GM12878 (cell line): Measurements from ENCODE around the gene MLKL. TPM values are rescaled to one million over a fixed set of nuclear protein-coding genes. Genes with fewer than 3 reads are reported as not detected.

Source experiments
- ATAC-seq: fragments of 200-7000 bp; cut with Tn5 transposase; 3 replicates; pipeline ENCODE4 v1.9.1; 2020; ENCODE audit warnings: mild to moderate bottlenecking, moderate library complexity
- BruUV-seq: library from RNA; stranded (reverse); fragments of 400-500 nt; replicated peaks from 2 replicates; lab custom pipeline; 2021; lab: Mats Ljungman, UMichigan
- CTCF ChIA-PET: fragments of 300-600 bp; sonication (Branson Sonifier 250); formaldehyde crosslinking; extraction: SDS; loops from one replicate; lab custom pipeline; 2021; ENCODE audit warnings: inconsistent platforms; lab: Yijun Ruan, JAX
- POLR2A ChIA-PET: fragments of 350-600 bp; formaldehyde crosslinking; extraction: SDS; loops from one replicate; lab custom pipeline; 2021; ENCODE audit warnings: inconsistent platforms; lab: Charles Lee
- RAD21 ChIA-PET: fragments of 300-600 bp; sonication (Branson Sonifier 250); formaldehyde crosslinking; loops from one replicate; lab custom pipeline; 2023; ENCODE audit warnings: antibody characterized with exemption; ENCODE audit not compliant: unreplicated experiment; lab: Charles Lee
- SMC1A ChIA-PET: fragments of 300-600 bp; sonication (Branson Sonifier 250); formaldehyde crosslinking; loops from one replicate; lab custom pipeline; 2023; ENCODE audit not compliant: unreplicated experiment, uncharacterized antibody; lab: Charles Lee
- DNase-seq: peaks from one replicate; pipeline ENCODE4 v3.0.0-alpha.2; 2011; ENCODE audit warnings: low read depth, low spot score
- FAIRE-seq: peaks from 3 replicates; lab custom pipeline; 2011; peaks lifted over from hg19 to GRCh38; lab: Jason Lieb, UNC
- H2AFZ ChIP-seq: 2 replicates; pipeline ENCODE4 v1.6.0; 2011; ENCODE audit warnings: low read depth, low read length, control low read depth; ENCODE audit not compliant: control insufficient read depth
- H3K27ac ChIP-seq: 2 replicates; pipeline ENCODE4 v1.5.1; 2011; ENCODE audit warnings: control low read depth; ENCODE audit not compliant: control insufficient read depth, insufficient read depth
- H3K27me3 ChIP-seq, 2 experiments: replicated peaks in 1 of 2; 2 replicates each; pipeline versions ENCODE4 v1.6.0 to v1.6.1; 2011; ENCODE audit warnings: low read length in 1 of 2; ENCODE audit not compliant: control insufficient read depth in 2 of 2, insufficient read depth in 2 of 2
- H3K36me3 ChIP-seq, 2 experiments: 2 replicates each; pipeline ENCODE4 v1.5.1; 2011; ENCODE audit warnings: low read length in 1 of 2; ENCODE audit not compliant: control insufficient read depth in 2 of 2, insufficient read depth in 2 of 2
- H3K4me1 ChIP-seq: 2 replicates; pipeline ENCODE4 v1.6.1; 2011; ENCODE audit warnings: mild to moderate bottlenecking, low read length, moderate library complexity, mixed read lengths; ENCODE audit not compliant: control insufficient read depth, insufficient read depth
- H3K4me2 ChIP-seq: 2 replicates; pipeline ENCODE4 v1.6.0; 2011; ENCODE audit warnings: control low read depth; ENCODE audit not compliant: control insufficient read depth, insufficient read depth
- H3K4me3 ChIP-seq: fragments of 200-600 bp; sonication (generic); 2 replicates; pipeline ENCODE4 v1.5.1; 2016
- H3K79me2 ChIP-seq: 2 replicates; pipeline ENCODE4 v1.6.0; 2011; ENCODE audit warnings: low read length; ENCODE audit not compliant: control insufficient read depth, insufficient read depth
- H3K9ac ChIP-seq: 2 replicates; pipeline ENCODE4 v1.8.0; 2011; ENCODE audit warnings: low read length, control low read depth, mixed read lengths; ENCODE audit not compliant: control insufficient read depth, insufficient read depth
- H3K9me3 ChIP-seq: replicated peaks from 3 replicates; pipeline ENCODE4 v1.5.1; 2011; ENCODE audit warnings: mild to moderate bottlenecking, low read length; ENCODE audit not compliant: control insufficient read depth, insufficient read depth
- H4K20me1 ChIP-seq: 2 replicates; pipeline ENCODE4 v1.6.0; 2011; ENCODE audit not compliant: control insufficient read depth, insufficient read depth
- BRCA1 ChIP-seq: IDR thresholded peaks from 2 replicates; pipeline ENCODE4 v1.6.1; 2011; ENCODE audit warnings: low read depth, low read length, improper control_type of control experiment
- ESRRA ChIP-seq: IDR thresholded peaks from 2 replicates; pipeline ENCODE4 v1.6.1; 2012; ENCODE audit warnings: mild to moderate bottlenecking, low read length, improper control_type of control experiment
- IKZF1 ChIP-seq: fragments of 450-650 bp; conservative IDR thresholded peaks from 2 replicates; pipeline ENCODE4 v1.6.1; 2017; ENCODE audit warnings: antibody characterized with exemption, mild to moderate bottlenecking
- MEF2A ChIP-seq: IDR thresholded peaks from 2 replicates; pipeline ENCODE4 v1.6.1; 2011; ENCODE audit warnings: low read depth, mild to moderate bottlenecking, low read length, moderate library complexity; ENCODE audit not compliant: insufficient read depth
- NFIC ChIP-seq: IDR thresholded peaks from 2 replicates; pipeline ENCODE4 v1.6.1; 2012; ENCODE audit warnings: low read depth, mild to moderate bottlenecking, inconsistent platforms, low read length, moderate library complexity
- NFYB ChIP-seq: IDR thresholded peaks from 2 replicates; pipeline ENCODE4 v1.6.1; 2011; ENCODE audit warnings: low read depth, mild to moderate bottlenecking, low read length, improper control_type of control experiment, moderate library complexity; ENCODE audit not compliant: insufficient read depth
- POLR2A ChIP-seq: IDR thresholded peaks from 2 replicates; pipeline ENCODE4 v1.6.1; 2011; ENCODE audit warnings: low read depth, mild to moderate bottlenecking, low read length
- RUNX3 ChIP-seq: IDR thresholded peaks from 2 replicates; pipeline ENCODE4 v1.6.1; 2012; ENCODE audit warnings: low read length, inconsistent platforms
- SUZ12 ChIP-seq: fragments of 200-600 bp; sonication (generic); IDR thresholded peaks from one replicate; pipeline ENCODE4 v1.6.1; 2018; ENCODE audit warnings: antibody characterized with exemption, mild to moderate bottlenecking; ENCODE audit not compliant: unreplicated experiment
- TAF1 ChIP-seq: IDR thresholded peaks from 2 replicates; pipeline ENCODE4 v1.6.1; 2011; ENCODE audit warnings: mild to moderate bottlenecking, low read depth, low read length, borderline replicate concordance
- TBL1XR1 ChIP-seq: IDR thresholded peaks from 2 replicates; pipeline ENCODE4 v1.6.1; 2012; ENCODE audit warnings: low read depth, low read length, improper control_type of control experiment
- ZNF207 ChIP-seq: fragments of 450-650 bp; IDR thresholded peaks from 2 replicates; pipeline ENCODE4 v1.6.1; 2014; ENCODE audit warnings: antibody characterized with exemption, mild to moderate bottlenecking, borderline replicate concordance
- WGBS: methylation state at CpG from one replicate; pipeline ENCODE4 v1.1.6; 2016; ENCODE audit warnings: low lambda C conversion rate; ENCODE audit not compliant: insufficient replicate concordance, insufficient coverage; ENCODE audit errors: missing lambda C conversion rate; 5-methylcytosine and 5-hydroxymethylcytosine counted together
- in situ Hi-C: fragments of 300-500 bp; cut with MboI; formaldehyde crosslinking; loops from 9 replicates; pipeline ENCODE4 v1.14.3; 2018; ENCODE audit warnings: mixed read lengths
- intact Hi-C: fragments of 100-400 bp; cut with micrococcal nuclease; formaldehyde crosslinking; loops from one replicate; pipeline ENCODE4 v1.14.2; 2022; ENCODE audit not compliant: unreplicated experiment
- polyA plus RNA-seq, 11 experiments: library from polyadenylated mRNA; depleted of rRNA in 4 of 11; unstranded in 6 of 11; stranded (reverse) in 5 of 11; fragments of >200 nt; fragmentation: Nextera tagmentation in 4 of 11; fragmentation: Illumina TruSeq in 1 of 11; extraction: Ambion mirVana in 4 of 11; extraction: Trizol in 1 of 11; gene quantifications; 1 replicate in 1 of 11; 2 replicates in 10 of 11; pipeline versions ENCODE4 v1.2.1 to v1.2.3, GENCODE V29; 2011 to 2016; ENCODE audit warnings: inconsistent platforms in 2 of 11, missing spikeins in 2 of 11, low read depth in 1 of 11
- total RNA-seq, 4 experiments: library from RNA; depleted of rRNA in 3 of 4; stranded (reverse); fragments of >200 nt in 3 of 4; fragmentation: Illumina TruSeq in 1 of 4; extraction: Trizol in 1 of 4; gene quantifications; 2 replicates each; pipeline versions ENCODE4 v1.2.1 to v1.2.3, GENCODE V29; 2013 to 2021
- TF ChIP-seq, protein P1 (sequence below), 3 experiments: IDR thresholded peaks in 2 of 3; conservative IDR thresholded peaks in 1 of 3; 2 replicates each; pipeline ENCODE4 v1.5.1; 2011; ENCODE audit warnings: low read depth in 3 of 3, low read length in 3 of 3, mild to moderate bottlenecking in 3 of 3, control low read depth in 2 of 3, moderate library complexity in 2 of 3, inconsistent platforms in 1 of 3, mixed read lengths in 1 of 3; ENCODE audit not compliant: control insufficient read depth in 2 of 3, insufficient read depth in 1 of 3; ENCODE audit errors: extremely low read depth in 1 of 3
- TF ChIP-seq, protein P2 (sequence below): fragments of 450-650 bp; conservative IDR thresholded peaks from 2 replicates; pipeline ENCODE4 v1.6.1; 2017; ENCODE audit warnings: mild to moderate bottlenecking, moderate library complexity
- TF ChIP-seq, protein P3 (sequence below): IDR thresholded peaks from 2 replicates; pipeline ENCODE4 v1.6.1; 2011; ENCODE audit warnings: borderline replicate concordance, low read depth, mild to moderate bottlenecking, moderate library complexity, mixed read lengths, low read length; ENCODE audit not compliant: insufficient read depth; ENCODE audit errors: extremely low read length
- TF ChIP-seq, protein P4 (sequence below): fragments of 450-650 bp; IDR thresholded peaks from 2 replicates; pipeline ENCODE4 v1.6.1; 2016; ENCODE audit warnings: mild to moderate bottlenecking
- TF ChIP-seq, protein P5 (sequence below): IDR thresholded peaks from 2 replicates; pipeline ENCODE4 v1.6.1; 2011; ENCODE audit warnings: low read depth, low read length, improper control_type of control experiment, borderline replicate concordance

Gene MLKL
- total and polyA plus RNA-seq, 10 of the 15 experiments (the other 5 are each of a cell fraction or from before 2014, with no cell fraction given) = 3.8 to 14.5 (median 11.2) TPM

DNA sequence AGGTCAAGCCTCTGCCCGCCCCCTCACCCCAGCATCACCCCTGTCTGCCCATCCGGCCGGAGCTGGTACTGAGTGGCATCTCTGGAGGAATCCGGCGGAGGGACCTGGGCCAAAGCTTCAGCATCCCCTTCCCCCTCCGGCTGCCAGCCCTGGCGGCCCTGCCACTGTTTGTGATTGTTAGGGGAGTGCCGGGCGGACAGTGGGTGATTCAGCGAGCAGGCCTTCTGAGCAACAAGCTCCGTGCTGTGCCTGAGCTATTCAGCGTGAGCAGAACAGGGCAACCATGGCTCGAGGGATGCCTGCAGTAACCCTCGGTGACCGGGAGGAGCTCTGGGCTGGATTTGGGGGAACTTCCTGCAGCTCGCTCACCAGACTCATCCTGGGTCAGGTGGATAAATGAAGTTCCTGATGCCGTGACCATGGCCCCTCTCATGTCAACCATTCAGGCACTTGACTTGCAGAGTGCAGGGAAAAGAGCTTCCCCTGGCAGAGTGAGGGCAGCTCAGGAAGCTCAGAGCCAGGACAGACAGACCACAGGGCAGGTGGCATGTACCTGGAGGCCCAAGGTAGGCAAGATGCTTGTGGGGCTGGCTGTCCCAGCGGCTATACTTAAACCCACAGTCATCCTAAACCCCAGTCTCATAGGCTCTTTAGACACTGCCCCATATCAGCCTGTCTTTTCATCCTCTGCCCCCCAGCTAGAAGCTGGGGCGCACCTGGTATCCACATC, 24.3 kb upstream of the MLKL start:
- FAIRE-seq = no peak
- Histone ChIP-seq H3K27me3 (no peaks in the 10 kb centered on the region; a peak in 1 of 4 replicates), H3K4me1 (peaks cover 5% of the 10 kb centered on the region), H3K36me3 (no peaks in the 10 kb centered on the region; a peak in 1 of 4 replicates), H3K4me2 (no peak overlapping the region), H3K4me3 (no peak overlapping the region), H2AFZ (no peak overlapping the region), H3K79me2 (no peaks in the 10 kb centered on the region), H3K9ac (no peak overlapping the region), H4K20me1 (no peaks in the 10 kb centered on the region), H3K27ac (no peak overlapping the region), H3K9me3 (peaks cover 3% of the 10 kb centered on the region; the same call in 2 of the 3 replicates)
- 70% methylated on average over 17 of the region's 19 CpGs for WGBS
- no peak for ATAC-seq
- no peak for DNase-seq
- intact Hi-C loops (no loop called here), in situ Hi-C loops (no loop called here)
- no TSS peak for BruUV-seq
- ChIA-PET SMC1A (interaction anchor here (1.2 to 1.6 kb wide), 2 partner anchors 15 to 138 kb away, joined by 3 read pairs; no protein-coding TSS in a partner anchor), RAD21 (interaction anchor here (0.7 to 1.6 kb wide), 2 partner anchors 137 to 146 kb away, joined by 3 to 6 read pairs; no protein-coding TSS in a partner anchor), POLR2A (no interaction called here), CTCF (interaction anchor here (0.9 to 1.7 kb wide), 2 partner anchors 15 to 138 kb away, joined by 3 to 9 read pairs; no protein-coding TSS in a partner anchor)
- no peak for TF ChIP-seq RUNX3
- TF ChIP-seq, protein P1, sequence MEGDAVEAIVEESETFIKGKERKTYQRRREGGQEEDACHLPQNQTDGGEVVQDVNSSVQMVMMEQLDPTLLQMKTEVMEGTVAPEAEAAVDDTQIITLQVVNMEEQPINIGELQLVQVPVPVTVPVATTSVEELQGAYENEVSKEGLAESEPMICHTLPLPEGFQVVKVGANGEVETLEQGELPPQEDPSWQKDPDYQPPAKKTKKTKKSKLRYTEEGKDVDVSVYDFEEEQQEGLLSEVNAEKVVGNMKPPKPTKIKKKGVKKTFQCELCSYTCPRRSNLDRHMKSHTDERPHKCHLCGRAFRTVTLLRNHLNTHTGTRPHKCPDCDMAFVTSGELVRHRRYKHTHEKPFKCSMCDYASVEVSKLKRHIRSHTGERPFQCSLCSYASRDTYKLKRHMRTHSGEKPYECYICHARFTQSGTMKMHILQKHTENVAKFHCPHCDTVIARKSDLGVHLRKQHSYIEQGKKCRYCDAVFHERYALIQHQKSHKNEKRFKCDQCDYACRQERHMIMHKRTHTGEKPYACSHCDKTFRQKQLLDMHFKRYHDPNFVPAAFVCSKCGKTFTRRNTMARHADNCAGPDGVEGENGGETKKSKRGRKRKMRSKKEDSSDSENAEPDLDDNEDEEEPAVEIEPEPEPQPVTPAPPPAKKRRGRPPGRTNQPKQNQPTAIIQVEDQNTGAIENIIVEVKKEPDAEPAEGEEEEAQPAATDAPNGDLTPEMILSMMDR (IDR thresholded peaks at IDR 0.05 in 2 of 3, conservative IDR thresholded peaks at IDR 0.05 in 1 of 3; ENCODE audit: control insufficient read depth in 2 of 3, extremely low read depth in 1 of 3, insufficient read depth in 1 of 3, low read depth in 3 of 3, low read length in 3 of 3) = no peak
- TF ChIP-seq, protein P2, sequence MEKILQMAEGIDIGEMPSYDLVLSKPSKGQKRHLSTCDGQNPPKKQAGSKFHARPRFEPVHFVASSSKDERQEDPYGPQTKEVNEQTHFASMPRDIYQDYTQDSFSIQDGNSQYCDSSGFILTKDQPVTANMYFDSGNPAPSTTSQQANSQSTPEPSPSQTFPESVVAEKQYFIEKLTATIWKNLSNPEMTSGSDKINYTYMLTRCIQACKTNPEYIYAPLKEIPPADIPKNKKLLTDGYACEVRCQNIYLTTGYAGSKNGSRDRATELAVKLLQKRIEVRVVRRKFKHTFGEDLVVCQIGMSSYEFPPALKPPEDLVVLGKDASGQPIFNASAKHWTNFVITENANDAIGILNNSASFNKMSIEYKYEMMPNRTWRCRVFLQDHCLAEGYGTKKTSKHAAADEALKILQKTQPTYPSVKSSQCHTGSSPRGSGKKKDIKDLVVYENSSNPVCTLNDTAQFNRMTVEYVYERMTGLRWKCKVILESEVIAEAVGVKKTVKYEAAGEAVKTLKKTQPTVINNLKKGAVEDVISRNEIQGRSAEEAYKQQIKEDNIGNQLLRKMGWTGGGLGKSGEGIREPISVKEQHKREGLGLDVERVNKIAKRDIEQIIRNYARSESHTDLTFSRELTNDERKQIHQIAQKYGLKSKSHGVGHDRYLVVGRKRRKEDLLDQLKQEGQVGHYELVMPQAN = no peak
- no peak for TF ChIP-seq POLR2A
- TF ChIP-seq BRCA1 = no peak
- no peak for TF ChIP-seq TBL1XR1
- no peak for TF ChIP-seq NFYB
- TF ChIP-seq SUZ12 = no peak
- no peak for TF ChIP-seq MEF2A
- TF ChIP-seq NFIC = no peak
- TF ChIP-seq, protein P3, sequence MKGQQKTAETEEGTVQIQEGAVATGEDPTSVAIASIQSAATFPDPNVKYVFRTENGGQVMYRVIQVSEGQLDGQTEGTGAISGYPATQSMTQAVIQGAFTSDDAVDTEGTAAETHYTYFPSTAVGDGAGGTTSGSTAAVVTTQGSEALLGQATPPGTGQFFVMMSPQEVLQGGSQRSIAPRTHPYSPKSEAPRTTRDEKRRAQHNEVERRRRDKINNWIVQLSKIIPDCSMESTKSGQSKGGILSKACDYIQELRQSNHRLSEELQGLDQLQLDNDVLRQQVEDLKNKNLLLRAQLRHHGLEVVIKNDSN = no peak
- no peak for TF ChIP-seq ESRRA
- TF ChIP-seq IKZF1 = no peak
- no peak for TF ChIP-seq TAF1
- TF ChIP-seq ZNF207 = no peak
- TF ChIP-seq, protein P4, sequence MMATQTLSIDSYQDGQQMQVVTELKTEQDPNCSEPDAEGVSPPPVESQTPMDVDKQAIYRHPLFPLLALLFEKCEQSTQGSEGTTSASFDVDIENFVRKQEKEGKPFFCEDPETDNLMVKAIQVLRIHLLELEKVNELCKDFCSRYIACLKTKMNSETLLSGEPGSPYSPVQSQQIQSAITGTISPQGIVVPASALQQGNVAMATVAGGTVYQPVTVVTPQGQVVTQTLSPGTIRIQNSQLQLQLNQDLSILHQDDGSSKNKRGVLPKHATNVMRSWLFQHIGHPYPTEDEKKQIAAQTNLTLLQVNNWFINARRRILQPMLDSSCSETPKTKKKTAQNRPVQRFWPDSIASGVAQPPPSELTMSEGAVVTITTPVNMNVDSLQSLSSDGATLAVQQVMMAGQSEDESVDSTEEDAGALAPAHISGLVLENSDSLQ = no peak
- TF ChIP-seq, protein P5, sequence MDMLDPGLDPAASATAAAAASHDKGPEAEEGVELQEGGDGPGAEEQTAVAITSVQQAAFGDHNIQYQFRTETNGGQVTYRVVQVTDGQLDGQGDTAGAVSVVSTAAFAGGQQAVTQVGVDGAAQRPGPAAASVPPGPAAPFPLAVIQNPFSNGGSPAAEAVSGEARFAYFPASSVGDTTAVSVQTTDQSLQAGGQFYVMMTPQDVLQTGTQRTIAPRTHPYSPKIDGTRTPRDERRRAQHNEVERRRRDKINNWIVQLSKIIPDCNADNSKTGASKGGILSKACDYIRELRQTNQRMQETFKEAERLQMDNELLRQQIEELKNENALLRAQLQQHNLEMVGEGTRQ = no peak
